GM23248 (cell line): ENCODE results near the gene SEMA4D. TPM values are rescaled to one million over a fixed set of nuclear protein-coding genes. Genes with fewer than 3 reads are reported as not detected.

Experiments
- DNase-seq: peaks from one replicate; pipeline ENCODE4 v3.0.0-alpha.2; 2015
- H2AFZ ChIP-seq: fragments of 200-600 bp; sonication (generic); 2 replicates; pipeline ENCODE4 v1.6.1; 2016; ENCODE audit warnings: antibody characterized with exemption
- H3F3A ChIP-seq: fragments of 200-600 bp; sonication (generic); 2 replicates; pipeline ENCODE4 v1.6.1; 2016; ENCODE audit warnings: mild to moderate bottlenecking, antibody characterized with exemption, mixed run types; ENCODE audit not compliant: insufficient read depth
- H3K27ac ChIP-seq: fragments of 200-600 bp; sonication (generic); 2 replicates; pipeline ENCODE4 v1.5.1; 2016; ENCODE audit warnings: mild to moderate bottlenecking
- H3K27me3 ChIP-seq: fragments of 200-600 bp; sonication (generic); replicated peaks from 2 replicates; pipeline ENCODE4 v1.6.1; 2016; ENCODE audit warnings: mild to moderate bottlenecking; ENCODE audit not compliant: insufficient read depth
- H3K36me3 ChIP-seq: fragments of 200-600 bp; sonication (generic); 2 replicates; pipeline ENCODE4 v1.6.1; 2016; ENCODE audit warnings: low read depth, mild to moderate bottlenecking
- H3K4me1 ChIP-seq: fragments of 200-600 bp; sonication (generic); 2 replicates; pipeline ENCODE4 v1.6.1; 2016; ENCODE audit warnings: mild to moderate bottlenecking; ENCODE audit not compliant: insufficient read depth
- H3K4me2 ChIP-seq: fragments of 200-600 bp; sonication (generic); one replicate; pipeline ENCODE4 v1.6.1; 2016; ENCODE audit warnings: mild to moderate bottlenecking; ENCODE audit not compliant: unreplicated experiment
- H3K4me3 ChIP-seq: fragments of 200-600 bp; sonication (generic); 2 replicates; pipeline ENCODE4 v1.5.1; 2016; ENCODE audit warnings: mild to moderate bottlenecking
- H3K79me2 ChIP-seq: fragments of 200-600 bp; sonication (generic); 2 replicates; pipeline ENCODE4 v1.6.1; 2016; ENCODE audit warnings: mild to moderate bottlenecking; ENCODE audit not compliant: insufficient read depth
- H3K9ac ChIP-seq: fragments of 200-600 bp; sonication (generic); 2 replicates; pipeline ENCODE4 v1.6.1; 2016; ENCODE audit warnings: mild to moderate bottlenecking
- H3K9me2 ChIP-seq: fragments of 200-600 bp; sonication (generic); 2 replicates; pipeline ENCODE4 v1.6.1; 2016; ENCODE audit warnings: mixed run types, mild to moderate bottlenecking, moderate library complexity; ENCODE audit not compliant: insufficient read depth
- H3K9me3 ChIP-seq: fragments of 200-600 bp; sonication (generic); one replicate; pipeline ENCODE4 v1.6.1; 2017; ENCODE audit warnings: low read depth
- H4K20me1 ChIP-seq: fragments of 200-600 bp; sonication (generic); 2 replicates; pipeline ENCODE4 v1.6.0; 2016; ENCODE audit not compliant: insufficient read depth
- EZH2 ChIP-seq: fragments of 200-600 bp; sonication (generic); IDR thresholded peaks from 2 replicates; pipeline ENCODE4 v1.6.1; 2018; ENCODE audit warnings: antibody characterized with exemption, mild to moderate bottlenecking; ENCODE audit not compliant: insufficient read depth, poor library complexity, severe bottlenecking
- EZH2phosphoT487 ChIP-seq: fragments of 200-600 bp; sonication (generic); IDR thresholded peaks from 2 replicates; pipeline ENCODE4 v1.6.1; 2018; ENCODE audit warnings: antibody characterized with exemption, moderate library complexity, mild to moderate bottlenecking, low read depth; ENCODE audit not compliant: insufficient read depth
- WGBS, 2 experiments: methylation state at CpG; one replicate each; pipeline ENCODE4 v1.1.6; 2015 to 2017; ENCODE audit warnings: low lambda C conversion rate in 2 of 2, low coverage in 1 of 2; ENCODE audit errors: missing lambda C conversion rate in 2 of 2; 5-methylcytosine and 5-hydroxymethylcytosine counted together
- in situ Hi-C: fragments of 300-500 bp; cut with MboI; formaldehyde crosslinking; loops from 2 replicates; pipeline ENCODE4 v1.15.0; 2020
- polyA plus RNA-seq: library from polyadenylated mRNA; unstranded; fragments of >200 nt; fragmentation: Nextera tagmentation; extraction: Ambion mirVana; gene quantifications from 2 replicates; pipeline ENCODE4 v1.2.1, GENCODE V29; 2016
- total RNA-seq: library from RNA; depleted of rRNA; stranded (reverse); fragments of >200 nt; shearing (Covaris generic); gene quantifications from 2 replicates; pipeline ENCODE4 v1.2.3, GENCODE V29; 2014

Gene SEMA4D
- total and polyA plus RNA-seq, 2 experiments from 2014 or later: 0.11 TPM

- 86 to 87% methylated on average over 6 of the region's 6 CpGs for WGBS, 2 experiments
- TF ChIP-seq EZH2phosphoT487: no peak
- no peak for TF ChIP-seq EZH2
- peaks cover 6% of the 10 kb centered on the region; the same call in 1 of the 2 replicates for H3K36me3 ChIP-seq
- H3K9me3 ChIP-seq: no peaks in the 10 kb centered on the region
- no peaks in the 10 kb centered on the region for H4K20me1 ChIP-seq
- H3K27ac ChIP-seq: no peak overlapping the region
- no peak overlapping the region for H2AFZ ChIP-seq
- no peaks in the 10 kb centered on the region for H3K4me1 ChIP-seq
- H3K27me3 ChIP-seq: no peaks in the 10 kb centered on the region
- DNase-seq: no peak
- no peaks in the 10 kb centered on the region for H3K9me2 ChIP-seq
- in situ Hi-C loops: no loop called here
- no peaks in the 10 kb centered on the region; the same call in 1 of the 2 replicates for H3F3A ChIP-seq
- no peak overlapping the region for H3K4me3 ChIP-seq
- no peaks in the 10 kb centered on the region for H3K79me2 ChIP-seq
- no peak overlapping the region for H3K9ac ChIP-seq
- H3K4me2 ChIP-seq: no peak overlapping the region
Measured at GRCh38 chr9:89363311-89363670, 134.6 kb downstream of the SEMA4D start.

GRCh38 chr9:89362647-89363310 is 135.1 kb downstream of the SEMA4D start:
- H3K9me3 ChIP-seq: no peaks in the 10 kb centered on the region
- DNase-seq: no peak
- no peaks in the 10 kb centered on the region for H3K9me2 ChIP-seq
- H3K4me1 ChIP-seq: no peaks in the 10 kb centered on the region
- in situ Hi-C loops: no loop called here
- no peak overlapping the region for H2AFZ ChIP-seq
- H3F3A ChIP-seq: no peaks in the 10 kb centered on the region; the same call in 1 of the 2 replicates
- peaks cover 6% of the 10 kb centered on the region; the same call in 1 of the 2 replicates for H3K36me3 ChIP-seq
- H3K4me3 ChIP-seq: no peak overlapping the region
- no peak overlapping the region for H3K27ac ChIP-seq
- H3K27me3 ChIP-seq: no peaks in the 10 kb centered on the region
- H3K79me2 ChIP-seq: no peaks in the 10 kb centered on the region
- no peak for TF ChIP-seq EZH2phosphoT487
- no peak for TF ChIP-seq EZH2
- H4K20me1 ChIP-seq: no peaks in the 10 kb centered on the region
- no peak overlapping the region for H3K9ac ChIP-seq
- WGBS, 2 experiments: 85 to 91% methylated on average over 10 of the region's 10 CpGs
- no peak overlapping the region for H3K4me2 ChIP-seq

GRCh38 chr9:89361816-89362646 is 135.9 kb downstream of the SEMA4D start:
- no peak for DNase-seq
- no peaks in the 10 kb centered on the region for H3K27me3 ChIP-seq
- no peaks in the 10 kb centered on the region for H3K9me2 ChIP-seq
- no peak overlapping the region for H2AFZ ChIP-seq
- no peak overlapping the region for H3K4me3 ChIP-seq
- no peak overlapping the region for H3K27ac ChIP-seq
- in situ Hi-C loops: no loop called here
- WGBS, 2 experiments: 95% methylated on average over 9 of the region's 9 CpGs
- no peak overlapping the region for H3K9ac ChIP-seq
- H3F3A ChIP-seq: no peaks in the 10 kb centered on the region; the same call in 1 of the 2 replicates
- no peak overlapping the region for H3K4me2 ChIP-seq
- H3K79me2 ChIP-seq: no peaks in the 10 kb centered on the region
- peaks cover 10% of the 10 kb centered on the region; the same call in 1 of the 2 replicates for H3K36me3 ChIP-seq
- TF ChIP-seq EZH2 (no peak), EZH2phosphoT487 (no peak)
- no peaks in the 10 kb centered on the region for H3K9me3 ChIP-seq
- no peaks in the 10 kb centered on the region for H4K20me1 ChIP-seq
- H3K4me1 ChIP-seq: no peaks in the 10 kb centered on the region

- H4K20me1 ChIP-seq: no peaks in the 10 kb centered on the region
- no peak overlapping the region for H3K4me3 ChIP-seq
- no peak overlapping the region for H3K27ac ChIP-seq
- no peaks in the 10 kb centered on the region for H3K27me3 ChIP-seq
- H3K36me3 ChIP-seq: peaks cover 10% of the 10 kb centered on the region; the same call in 1 of the 2 replicates
- in situ Hi-C loops: no loop called here
- no peaks in the 10 kb centered on the region; the same call in 1 of the 2 replicates for H3F3A ChIP-seq
- no peaks in the 10 kb centered on the region for H3K9me3 ChIP-seq
- TF ChIP-seq EZH2: no peak
- no peak for TF ChIP-seq EZH2phosphoT487
- no peak overlapping the region for H2AFZ ChIP-seq
- H3K9me2 ChIP-seq: no peaks in the 10 kb centered on the region
- H3K4me1 ChIP-seq: no peaks in the 10 kb centered on the region
- no peak for DNase-seq
- H3K79me2 ChIP-seq: no peaks in the 10 kb centered on the region
- no peak overlapping the region for H3K4me2 ChIP-seq
- 95 to 99% methylated on average over 6 of the region's 6 CpGs for WGBS, 2 experiments
- no peak overlapping the region for H3K9ac ChIP-seq
Measured at GRCh38 chr9:89361031-89361430, 136.9 kb downstream of the SEMA4D start.
